ENCODE results near the gene SLC16A3.
"Not testable (repeated sequence)": the region's sequence is repeated elsewhere in the genome, so short reads cannot be mapped to it uniquely, and the experiment has no call there.

The SLC16A3 gene

DNA sequence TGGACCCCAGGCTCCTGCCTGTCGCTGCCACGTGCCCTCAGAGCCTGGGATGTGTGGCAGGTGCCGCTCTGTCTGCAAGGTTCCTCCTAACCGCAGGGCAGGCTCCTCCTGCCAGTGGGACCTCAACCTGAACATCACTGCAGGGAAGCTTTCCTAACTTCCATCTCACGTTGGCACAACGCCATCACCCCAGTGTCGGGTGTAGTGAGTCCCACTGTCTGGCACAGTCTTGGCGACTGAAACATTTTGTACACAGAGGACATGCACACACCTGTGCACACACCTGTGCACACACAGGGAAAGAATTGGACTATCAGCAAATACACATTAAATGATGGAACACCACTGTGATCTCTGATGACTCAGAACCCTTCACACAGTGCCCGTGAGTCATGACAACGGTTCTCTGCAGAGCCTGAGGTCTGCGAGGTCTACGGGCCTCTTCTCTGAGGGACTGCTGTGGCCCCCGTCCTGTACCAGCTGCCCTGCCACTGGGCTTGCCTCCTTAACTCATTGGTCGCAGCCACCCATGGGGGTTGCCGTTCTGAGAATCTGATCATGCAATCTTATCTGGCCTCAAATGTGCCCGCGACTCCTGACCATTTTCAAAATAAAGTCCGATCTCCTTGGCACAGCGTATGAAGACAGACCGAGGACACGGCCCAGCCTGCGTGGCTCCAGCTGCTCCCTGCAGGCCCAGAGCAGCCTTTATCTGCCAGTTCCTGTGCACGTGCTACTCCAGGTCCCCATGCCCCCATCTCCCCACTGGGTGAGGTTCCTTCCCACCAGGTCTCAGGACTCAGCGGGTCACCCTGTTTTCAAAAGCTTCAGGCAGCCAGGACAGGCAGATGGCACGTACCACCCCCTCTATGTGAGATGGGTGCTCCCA lies 23.8 kb upstream of the SLC16A3 start:
- no peak for DNase-seq (ENCODE audit: low read depth in 2 of 2)

DNA sequence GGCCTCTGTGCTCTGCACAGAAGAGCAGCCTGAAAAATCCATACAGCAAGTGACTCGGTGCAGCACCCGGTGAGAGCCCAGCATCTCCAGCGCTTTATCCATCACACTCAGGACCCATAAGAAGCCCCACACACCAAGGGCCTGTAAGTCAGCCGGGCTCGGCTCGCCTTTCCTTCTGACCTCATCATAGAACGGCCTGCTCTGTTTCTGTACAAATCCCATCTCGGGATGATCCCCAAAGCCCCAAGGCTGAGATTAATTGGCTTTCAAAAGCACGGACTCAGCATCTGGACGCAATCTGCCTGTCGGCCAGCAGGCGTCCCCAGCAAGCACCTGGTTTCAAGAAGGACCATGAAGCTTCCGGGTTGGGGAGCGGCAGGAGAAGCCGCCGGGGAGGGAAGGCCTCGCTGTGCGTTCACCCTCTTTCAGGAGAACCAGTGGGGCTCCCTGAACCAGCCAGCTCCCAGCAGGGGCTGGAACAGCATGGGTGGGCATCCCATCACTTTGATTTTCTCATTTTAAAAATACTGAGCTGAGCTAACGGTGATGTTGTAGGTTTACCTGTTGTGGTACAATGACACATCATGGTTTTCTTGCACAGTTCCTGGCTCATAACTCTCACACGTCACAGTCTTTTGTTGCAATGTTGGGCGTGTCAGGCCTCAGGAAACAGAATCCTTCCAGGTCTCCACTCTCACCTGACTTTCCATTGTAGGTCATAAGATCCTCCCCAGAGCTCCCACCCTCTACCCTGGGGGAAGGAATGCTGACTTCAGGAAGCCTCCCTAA lies 22.9 kb upstream of the SLC16A3 start:
- DNase-seq (ENCODE audit: low read depth in 2 of 2) = no peak

DNA sequence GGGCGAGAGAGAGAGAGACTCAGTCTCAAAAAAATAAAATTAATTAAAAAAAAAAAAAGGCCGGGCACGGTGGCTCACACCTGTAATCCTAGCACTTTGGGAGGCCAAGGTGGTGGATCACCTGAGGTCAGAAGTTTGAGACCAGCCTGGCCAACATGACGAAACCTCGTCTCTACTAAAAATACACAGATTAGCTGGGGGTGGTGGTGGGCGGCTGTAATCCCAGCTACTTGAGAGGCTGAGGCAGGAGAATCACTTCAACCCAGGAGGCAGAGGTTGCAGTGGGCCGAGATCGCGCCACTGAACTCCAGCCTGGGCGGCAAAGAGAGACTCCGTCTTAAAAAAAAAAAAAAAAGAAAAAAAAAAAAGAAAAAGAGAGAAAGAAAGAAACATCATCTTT lies 18.2 kb upstream of the SLC16A3 start:
- not testable (repeated sequence) for DNase-seq (ENCODE audit: low read depth in 2 of 2)

DNA sequence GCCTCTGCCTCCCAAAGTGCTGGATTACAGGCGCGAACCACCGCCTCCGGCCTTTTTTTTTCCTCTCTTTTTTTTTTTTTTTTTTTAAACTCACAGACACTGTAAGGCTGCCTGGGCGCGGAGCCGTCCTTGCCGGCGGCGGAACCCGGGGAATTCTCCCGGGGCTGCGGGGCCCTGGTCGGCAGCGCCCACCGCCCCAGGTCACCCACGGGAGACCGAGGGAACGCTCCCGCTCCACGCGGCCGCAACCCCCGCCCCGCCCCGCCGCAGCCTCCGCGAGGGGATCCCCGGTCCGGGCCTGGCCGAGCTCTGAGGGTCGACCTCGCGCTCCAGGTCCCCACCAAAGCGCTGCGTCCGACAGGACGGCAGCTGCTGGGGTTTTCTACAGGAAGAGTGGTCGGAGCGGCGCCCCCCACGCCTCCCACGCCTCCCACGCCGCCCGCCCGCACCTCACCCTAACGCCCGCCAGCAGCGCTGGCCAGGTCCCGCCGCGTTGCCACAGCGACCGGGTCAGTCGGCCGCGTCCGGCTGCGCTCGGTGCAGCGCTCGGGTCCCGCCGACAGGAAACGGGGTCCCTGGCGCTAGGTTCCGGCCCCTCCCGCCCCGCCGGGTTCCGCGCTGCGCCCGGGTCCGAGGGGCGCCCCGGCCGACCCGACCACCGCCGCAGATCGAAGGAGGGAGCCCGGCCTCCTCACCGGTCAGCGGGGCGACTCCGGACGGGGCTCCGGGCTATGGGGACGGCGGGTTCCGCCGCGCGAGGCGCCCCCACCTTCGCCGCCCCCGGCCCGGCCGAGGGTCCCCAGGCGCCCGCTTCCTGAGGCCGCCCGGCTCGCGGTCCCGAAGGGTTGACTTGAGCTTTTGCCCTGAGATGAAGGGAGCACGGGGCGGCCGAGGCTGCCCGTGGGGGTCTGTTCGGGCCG lies 16.3 kb upstream of the SLC16A3 start, which contains the start of gene CCDC57:
TSS of gene CCDC57 (minus strand) at position 512 of the 920 bp plus-strand sequence. CDS start 10,898 bp downstream, outside the sequence.
- no peak for DNase-seq (ENCODE audit: low read depth in 2 of 2)

DNA sequence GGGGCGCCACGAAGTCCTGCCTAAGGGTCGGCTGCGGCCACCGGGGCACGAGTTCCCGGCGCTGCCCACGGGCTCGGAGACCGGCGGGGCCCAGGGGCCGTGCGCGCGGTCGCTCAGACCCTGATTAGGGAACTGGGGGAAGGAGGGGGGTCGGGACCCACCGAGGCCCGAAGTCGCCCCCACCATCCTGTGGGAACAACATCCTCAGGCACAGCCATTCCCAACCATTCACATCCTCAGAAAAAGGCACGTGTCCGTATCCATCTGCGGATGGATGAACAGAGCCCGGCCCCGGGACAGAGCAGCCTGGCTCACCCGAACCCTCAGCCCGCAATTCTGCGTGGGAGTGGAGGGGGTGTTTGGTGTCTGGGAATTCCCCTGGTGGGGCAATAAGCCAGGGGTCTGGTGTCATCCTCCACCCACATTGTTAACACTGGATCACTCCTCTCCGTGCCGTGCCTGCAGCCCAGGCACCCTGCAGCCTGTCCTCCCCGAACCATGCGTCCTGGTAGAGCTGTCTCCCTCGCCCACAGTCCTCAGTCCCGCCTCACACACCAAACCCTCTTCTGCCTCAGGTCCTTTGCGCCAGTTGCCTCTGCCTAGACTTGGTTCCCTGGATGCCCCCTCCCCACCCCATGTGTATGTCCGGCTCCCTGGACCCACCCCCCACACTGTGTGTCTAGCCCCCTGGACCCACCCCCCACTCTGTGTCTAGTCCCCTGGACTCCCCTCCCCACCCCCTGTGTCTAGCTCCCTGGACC lies 15.4 kb upstream of the SLC16A3 start:
- DNase-seq (ENCODE audit: low read depth in 2 of 2) = no peak

DNA sequence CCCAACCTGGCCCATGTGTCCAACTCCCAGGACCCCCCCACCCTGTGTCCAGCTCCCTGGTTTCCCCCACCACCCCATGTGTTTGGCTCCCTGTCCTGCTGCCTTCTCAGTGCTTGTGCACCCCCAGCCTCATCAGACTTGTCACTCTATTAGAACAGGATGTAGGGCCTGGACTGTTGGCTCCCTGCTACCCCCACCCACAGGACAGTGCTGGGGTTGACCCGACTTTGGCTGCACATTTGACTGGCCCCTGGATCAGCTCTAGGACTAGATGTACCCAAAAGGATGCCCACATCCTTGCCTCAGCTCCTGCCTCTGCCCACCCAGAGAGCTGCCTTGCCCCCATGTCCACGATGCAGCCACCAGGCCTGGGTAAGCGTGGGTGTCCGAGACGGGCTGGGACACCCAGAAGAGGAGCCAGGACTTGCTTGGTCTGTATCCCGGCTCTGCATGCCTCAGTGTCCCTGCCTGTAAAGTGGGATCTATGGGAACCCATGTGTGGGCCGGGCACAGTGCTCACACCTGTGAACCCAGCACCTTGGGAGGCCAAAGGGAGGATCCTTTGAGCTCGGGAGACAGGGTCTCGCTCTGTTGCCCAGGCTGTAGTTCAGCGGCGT lies 14.7 kb upstream of the SLC16A3 start:
- DNase-seq (ENCODE audit: low read depth in 2 of 2) = no peak

DNA sequence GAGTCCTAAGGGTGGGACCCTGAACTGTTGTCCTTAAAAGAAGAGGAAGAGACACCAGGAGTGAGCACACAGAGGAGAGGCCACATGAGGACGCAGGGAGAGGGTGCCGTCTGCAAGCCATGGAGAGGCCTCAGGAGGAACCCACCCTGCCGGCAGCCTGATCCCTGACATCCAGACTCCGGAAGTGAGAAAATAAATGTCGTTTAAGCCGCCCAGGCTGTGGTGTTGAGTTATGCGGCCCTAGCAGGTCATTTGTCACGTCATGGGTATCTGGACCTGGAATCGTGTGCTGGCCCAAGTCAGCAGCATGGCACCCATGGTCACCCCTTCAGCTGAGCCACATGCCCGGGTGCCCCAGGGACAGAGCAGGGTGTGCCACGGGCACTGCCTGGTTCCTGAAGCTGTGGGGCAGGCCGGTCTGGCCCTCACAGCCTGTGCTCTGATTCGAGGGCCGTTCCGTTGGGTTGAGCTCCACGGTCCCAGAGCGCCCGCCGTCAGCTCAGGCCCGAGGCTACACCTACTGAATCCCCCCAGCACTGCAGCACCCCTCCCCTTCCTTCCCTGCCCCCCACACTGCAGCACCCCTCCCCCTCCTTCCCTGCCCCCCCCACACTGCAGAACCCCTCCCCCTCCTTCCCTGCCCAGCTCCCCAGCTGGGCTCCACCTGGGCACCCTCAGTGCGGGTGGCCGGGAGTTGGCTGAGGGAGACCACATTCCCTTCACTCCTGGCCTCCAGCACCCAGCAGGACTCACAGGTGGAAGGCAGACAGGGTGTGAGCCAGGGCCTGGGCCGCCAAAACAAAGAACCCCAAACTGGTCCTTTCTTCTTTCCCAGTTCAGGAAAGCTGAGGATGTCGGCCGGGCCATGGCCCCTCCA lies 13.5 kb upstream of the SLC16A3 start:
- no peak for DNase-seq (ENCODE audit: low read depth in 2 of 2)

DNA sequence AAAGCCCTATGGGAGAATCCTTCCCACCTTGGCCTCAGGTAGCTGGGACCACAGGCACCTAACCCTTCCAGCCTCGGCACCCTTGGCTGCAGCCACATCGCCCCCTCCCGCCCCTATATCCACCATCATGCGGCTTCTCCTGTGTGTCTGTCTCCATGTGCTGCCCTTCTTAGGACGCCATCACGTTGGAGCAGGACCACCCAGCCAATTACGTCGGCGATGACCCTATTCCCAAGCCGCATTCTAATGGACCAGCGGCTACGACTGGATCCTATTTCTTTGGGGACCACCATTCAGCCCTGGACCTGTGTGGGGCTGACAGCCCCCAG lies 12.9 kb upstream of the SLC16A3 start:
- DNase-seq (ENCODE audit: low read depth in 2 of 2) = no peak

DNA sequence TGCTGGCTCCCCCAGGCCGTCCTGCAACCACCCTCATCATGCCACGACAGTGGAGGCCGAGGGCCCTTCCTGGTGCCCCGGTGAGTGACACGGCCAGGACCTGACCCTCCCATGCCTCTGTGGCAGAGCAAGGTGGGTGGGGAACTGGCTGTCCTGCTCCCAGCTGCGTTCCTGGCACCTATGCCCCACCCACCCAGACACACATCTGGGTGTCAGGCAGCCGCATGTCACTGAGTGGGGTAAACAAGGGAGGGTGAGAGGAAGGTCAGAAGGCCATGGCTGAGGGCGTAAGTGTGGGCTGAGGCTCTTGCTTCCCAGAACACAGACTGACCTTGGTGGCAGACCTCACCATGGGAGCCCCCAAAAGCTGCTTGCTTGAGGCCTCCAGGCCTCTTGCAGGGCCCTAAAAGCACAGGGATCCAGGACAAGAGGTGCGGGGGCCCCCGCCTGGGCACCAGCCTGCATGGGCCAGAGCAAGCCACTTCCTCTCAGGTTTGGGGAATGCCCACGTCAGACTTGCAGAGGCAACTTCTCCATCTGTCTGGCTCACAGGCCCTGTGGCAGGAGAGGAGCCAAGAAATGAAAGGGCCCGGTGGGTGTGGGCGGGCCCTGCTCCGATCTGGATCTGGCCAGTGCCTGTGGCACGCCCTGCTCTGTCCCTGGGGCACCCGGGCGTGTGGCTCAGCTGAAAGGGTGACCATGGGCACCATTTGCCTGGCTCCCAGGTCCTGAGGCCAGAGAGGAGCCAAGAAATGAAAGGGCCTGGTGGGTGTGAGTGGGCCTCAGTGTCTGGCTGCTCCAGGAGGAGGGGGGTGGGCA lies 12.3 kb upstream of the SLC16A3 start:
- no peak for DNase-seq (ENCODE audit: low read depth in 2 of 2)

DNA sequence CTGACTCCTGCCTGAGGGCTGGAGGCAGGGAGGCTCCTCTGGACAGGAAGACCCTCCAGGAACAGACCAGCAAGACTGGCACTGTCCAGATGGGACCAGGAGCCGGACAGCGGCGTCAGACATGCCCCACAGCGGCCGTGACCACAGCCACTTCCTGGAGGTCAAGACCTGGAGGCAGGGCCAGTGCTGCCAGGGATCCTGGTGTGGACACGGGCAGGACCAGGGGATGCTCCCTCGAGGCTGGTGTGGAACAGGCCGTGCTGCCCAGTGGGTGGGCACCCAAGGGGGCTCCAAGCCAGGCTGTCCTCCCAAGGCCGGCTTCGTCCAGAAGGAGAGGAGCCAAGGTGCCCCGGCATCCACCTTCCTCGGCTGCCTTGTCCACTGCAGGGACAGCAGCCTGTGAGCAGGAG lies 11.7 kb upstream of the SLC16A3 start:
- DNase-seq (ENCODE audit: low read depth in 2 of 2) = no peak

DNA sequence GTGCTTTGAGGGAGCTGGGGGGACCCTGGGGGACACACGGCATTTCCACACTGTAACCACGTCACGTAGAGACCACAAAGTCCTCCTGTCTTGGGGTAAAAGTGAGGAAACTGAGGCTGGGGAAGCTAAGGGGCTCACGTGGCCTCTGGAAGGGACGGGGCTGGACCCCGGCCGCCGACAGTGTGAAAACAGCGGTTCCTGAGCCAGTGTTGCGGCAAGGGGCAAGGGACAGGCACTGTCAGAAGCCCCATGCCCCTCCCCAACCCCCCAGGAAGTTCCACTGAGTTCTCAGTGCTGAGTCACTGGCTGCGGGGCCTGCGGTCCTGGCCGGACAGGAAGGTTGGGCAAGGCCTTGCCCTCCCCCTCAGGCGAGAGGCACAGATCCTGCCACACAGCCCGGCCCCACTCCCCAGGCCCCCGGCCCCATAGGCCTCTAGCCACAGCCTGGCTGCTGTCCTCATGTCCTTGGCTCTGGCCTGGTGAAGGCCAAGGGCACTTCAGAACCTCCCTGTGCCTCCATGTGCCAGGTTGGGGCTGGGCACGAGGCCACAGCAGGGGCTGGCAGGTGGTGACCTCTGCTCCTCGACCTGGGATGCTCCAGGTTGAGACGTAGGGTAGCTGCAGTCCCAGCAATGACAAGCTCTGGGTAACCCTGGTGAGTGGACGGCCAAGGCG lies 11.2 kb upstream of the SLC16A3 start:
- no peak for DNase-seq (ENCODE audit: low read depth in 2 of 2)

DNA sequence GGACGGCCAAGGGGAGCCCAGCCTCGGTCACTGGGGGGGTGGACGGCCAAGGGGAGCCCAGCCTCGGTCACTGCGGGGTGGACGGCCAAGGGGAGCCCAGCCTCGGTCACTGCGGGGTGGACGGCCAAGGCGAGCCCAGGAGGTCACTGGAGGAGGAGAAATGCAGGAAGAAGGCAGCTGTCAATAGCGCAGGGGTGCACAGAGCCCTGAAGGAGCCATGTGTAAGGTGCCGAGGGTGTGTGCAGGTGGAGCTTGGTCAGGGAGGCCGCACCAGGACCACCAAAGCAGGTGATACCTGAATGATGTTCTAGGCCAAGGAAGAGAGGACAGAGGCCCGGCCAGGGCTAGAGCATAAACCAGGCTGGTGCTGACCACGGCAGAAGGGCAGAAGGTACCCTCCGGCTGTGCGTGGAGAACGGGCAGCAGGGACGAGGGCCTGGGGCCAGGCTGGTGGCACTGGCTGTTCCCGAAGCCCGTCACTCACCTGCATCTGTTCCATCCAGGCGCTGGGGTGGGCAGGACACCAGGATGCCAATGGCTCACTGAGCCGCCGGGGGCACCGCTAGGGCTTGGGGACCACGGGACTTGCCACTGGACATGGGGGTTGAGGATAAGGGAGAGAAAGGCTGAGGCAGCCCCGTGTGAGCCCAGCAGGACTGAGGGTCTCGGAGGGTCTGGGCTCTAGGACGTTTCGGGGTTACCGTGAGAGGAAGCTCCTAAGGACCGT lies 10.3 kb upstream of the SLC16A3 start:
- DNase-seq (ENCODE audit: low read depth in 2 of 2) = no peak

DNA sequence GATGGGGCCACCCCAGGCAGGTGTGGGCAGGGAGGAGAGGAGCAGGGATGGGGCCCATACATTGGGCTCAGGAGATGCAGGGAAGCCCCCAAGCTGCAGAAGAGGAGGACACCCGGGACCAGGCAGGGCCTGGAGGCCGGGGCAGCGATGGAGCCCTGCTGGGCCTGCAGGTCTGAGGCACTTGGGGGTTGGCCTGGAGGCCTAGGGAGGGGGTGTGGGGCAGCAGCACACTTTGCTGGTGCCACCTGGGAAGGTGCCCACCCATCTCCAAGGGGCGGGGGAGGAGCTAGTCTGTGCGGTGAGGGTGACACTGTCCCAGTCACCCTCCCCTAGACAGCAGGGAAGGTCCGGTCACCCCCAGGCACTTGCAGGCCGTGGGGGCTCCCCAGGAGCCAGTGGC lies 9.8 kb upstream of the SLC16A3 start:
- DNase-seq (ENCODE audit: low read depth in 2 of 2) = no peak

DNA sequence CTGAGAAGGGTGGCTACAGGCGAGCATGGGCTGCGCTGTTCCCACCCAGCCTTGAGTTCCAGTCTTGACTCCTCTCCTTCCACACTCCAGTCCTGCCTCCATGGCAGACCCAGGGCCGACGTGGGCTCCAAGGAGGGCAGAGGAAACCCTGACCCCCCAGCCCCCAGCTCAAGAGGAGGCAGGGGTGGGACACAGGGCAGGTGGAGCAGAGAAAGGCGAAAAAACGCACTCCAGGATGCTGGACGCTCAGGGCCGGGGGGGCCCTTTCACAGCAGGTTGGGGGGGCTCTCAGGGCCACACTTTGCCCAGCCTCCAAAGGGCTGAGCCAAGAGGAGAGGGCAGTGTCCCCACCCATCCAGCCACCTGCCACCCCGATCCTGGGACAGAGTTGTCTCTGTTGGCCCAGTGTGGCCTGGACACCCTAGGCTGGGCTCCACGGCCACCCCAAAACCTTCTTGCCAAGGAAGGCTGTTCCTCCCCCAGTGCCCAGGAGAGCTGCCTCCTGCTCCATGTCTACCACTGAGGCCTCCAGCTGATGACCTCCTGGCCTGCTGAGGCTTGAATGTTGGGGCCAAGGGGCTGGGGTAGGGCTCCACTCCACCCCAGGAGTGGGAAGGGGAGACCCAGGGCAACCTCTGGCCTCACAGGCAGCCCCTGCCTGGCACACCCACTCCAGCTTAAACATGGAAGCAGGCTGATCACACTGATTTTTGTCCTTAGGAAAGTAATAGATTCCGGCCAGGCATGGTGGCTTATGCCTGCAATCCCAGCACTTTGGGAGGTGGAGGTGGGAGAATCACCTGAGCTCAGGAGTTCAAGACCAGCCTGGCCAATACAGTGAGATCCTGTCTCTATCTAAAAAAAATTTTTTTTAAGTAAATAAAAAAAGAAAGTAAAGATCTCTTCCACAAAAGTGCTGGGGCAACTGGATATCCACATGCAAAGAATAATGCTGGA lies 8.8 kb upstream of the SLC16A3 start:
- no peak for DNase-seq (ENCODE audit: low read depth in 2 of 2)

DNA sequence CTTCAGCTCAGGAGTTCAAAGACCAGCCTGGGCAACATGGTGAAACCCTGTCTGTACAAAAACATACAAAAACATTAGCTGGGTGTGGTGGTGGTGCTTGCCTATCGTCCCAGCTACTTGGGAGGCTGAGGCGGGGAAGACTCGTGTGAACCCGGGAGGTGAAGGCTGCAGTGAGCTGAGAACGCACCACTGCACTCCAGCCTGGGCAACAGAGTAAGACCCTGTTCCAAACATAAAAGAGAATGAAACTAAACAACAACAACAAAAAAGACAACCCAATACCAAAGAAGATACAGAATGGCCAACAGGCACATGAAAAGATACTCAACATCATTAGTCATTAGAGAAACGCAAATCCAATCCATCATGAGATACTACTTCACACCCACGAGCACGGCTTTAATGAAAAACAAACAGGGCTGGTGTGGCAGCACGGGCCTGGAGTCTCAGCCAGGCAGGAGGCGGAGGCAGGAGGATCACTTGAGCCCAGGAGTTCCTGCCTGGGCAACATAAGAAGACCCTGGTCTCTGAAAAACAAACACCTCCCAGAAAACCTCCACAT lies 7.4 kb upstream of the SLC16A3 start:
- no peak for DNase-seq (ENCODE audit: low read depth in 2 of 2)

DNA sequence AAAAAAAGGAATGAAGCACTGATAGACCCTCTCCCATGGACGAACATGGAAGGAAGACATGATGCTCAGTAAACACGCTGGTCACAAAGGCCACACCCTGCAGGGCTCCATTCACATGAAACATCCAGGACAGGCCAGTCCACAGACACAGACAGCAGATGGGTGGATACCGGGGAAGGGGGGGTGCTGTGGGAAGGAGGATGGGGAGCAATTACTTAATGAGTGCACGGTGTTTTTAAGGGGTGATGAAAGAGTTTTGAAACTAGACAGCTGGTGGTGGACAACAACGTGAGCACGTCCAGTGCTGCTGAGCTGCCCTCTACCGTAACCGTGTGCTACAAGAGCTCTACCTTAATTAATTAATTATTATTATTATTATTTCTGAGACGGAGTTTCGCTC lies 6.0 kb upstream of the SLC16A3 start:
- no peak for DNase-seq (ENCODE audit: low read depth in 2 of 2)
